Keratinocyte (primary cell): ENCODE results near the gene MAML2. TPM values are rescaled to one million over a fixed set of nuclear protein-coding genes. Genes with fewer than 3 reads are reported as not detected.

ENCODE experiments used
- DNase-seq: peaks from one replicate; pipeline ENCODE4 v3.0.0-alpha.2; 2011; ENCODE audit warnings: low read depth, missing footprints, low spot score
- FAIRE-seq: peaks from 2 replicates; lab custom pipeline; 2011; peaks lifted over from hg19 to GRCh38; lab: Jason Lieb, UNC
- H2AFZ ChIP-seq: 2 replicates; pipeline ENCODE4 v1.6.0; 2012; ENCODE audit warnings: low read length, control low read depth, inconsistent platforms; ENCODE audit not compliant: control insufficient read depth
- H3K27ac ChIP-seq: 2 replicates; pipeline ENCODE4 v1.5.1; 2011; ENCODE audit warnings: low read length; ENCODE audit not compliant: control insufficient read depth, insufficient read depth
- H3K27me3 ChIP-seq: 3 replicates; pipeline ENCODE4 v1.6.0; 2011; ENCODE audit warnings: low read length; ENCODE audit not compliant: control insufficient read depth, insufficient read depth; ENCODE audit errors: extremely low read depth
- H3K36me3 ChIP-seq, 2 experiments: 2 replicates in 1 of 2; 3 replicates in 1 of 2; pipeline ENCODE4 v1.5.1; 2011; ENCODE audit warnings: low read length in 2 of 2, mild to moderate bottlenecking in 1 of 2; ENCODE audit not compliant: control insufficient read depth in 2 of 2, insufficient read depth in 2 of 2; ENCODE audit errors: extremely low read depth in 1 of 2
- H3K4me1 ChIP-seq: 3 replicates; pipeline ENCODE4 v1.5.1; 2011; ENCODE audit warnings: low read length; ENCODE audit not compliant: control insufficient read depth, insufficient read depth; ENCODE audit errors: extremely low read depth
- H3K4me2 ChIP-seq: 3 replicates; pipeline ENCODE4 v1.6.0; 2011; ENCODE audit warnings: low read depth, low read length; ENCODE audit not compliant: control insufficient read depth, insufficient read depth; ENCODE audit errors: extremely low read depth
- H3K4me3 ChIP-seq, 3 experiments: fragments of 200-600 bp in 1 of 3; sonication (generic) in 1 of 3; 2 replicates in 2 of 3; 3 replicates in 1 of 3; pipeline ENCODE4 v1.5.1; 2011 to 2016; ENCODE audit warnings: low read length in 3 of 3, mild to moderate bottlenecking in 3 of 3, control low read depth in 2 of 3, inconsistent platforms in 1 of 3, low read depth in 1 of 3, mixed read lengths in 1 of 3, mixed run types in 1 of 3, moderate library complexity in 1 of 3; ENCODE audit not compliant: control insufficient read depth in 2 of 3, insufficient read depth in 2 of 3; ENCODE audit errors: extremely low read depth in 1 of 3
- H3K79me2 ChIP-seq: 2 replicates; pipeline ENCODE4 v1.6.0; 2012; ENCODE audit warnings: low read length; ENCODE audit not compliant: control insufficient read depth, insufficient read depth
- H3K9ac ChIP-seq: 3 replicates; pipeline ENCODE4 v1.6.0; 2011; ENCODE audit warnings: low read length; ENCODE audit not compliant: control insufficient read depth, insufficient read depth; ENCODE audit errors: extremely low read depth
- H3K9me1 ChIP-seq: 3 replicates; pipeline ENCODE4 v1.6.0; 2011; ENCODE audit warnings: low read length; ENCODE audit not compliant: control insufficient read depth, insufficient read depth; ENCODE audit errors: extremely low read depth
- H3K9me3 ChIP-seq: 2 replicates; pipeline ENCODE4 v1.5.1; 2012; ENCODE audit warnings: low read depth, low read length; ENCODE audit not compliant: control insufficient read depth
- H4K20me1 ChIP-seq: 3 replicates; pipeline ENCODE4 v1.6.0; 2011; ENCODE audit warnings: low read length; ENCODE audit not compliant: control insufficient read depth, insufficient read depth; ENCODE audit errors: extremely low read depth
- CTCF ChIP-seq, 3 experiments: IDR thresholded peaks in 1 of 3; conservative IDR thresholded peaks in 1 of 3; optimal IDR thresholded peaks in 1 of 3; 2 replicates in 2 of 3; 3 replicates in 1 of 3; pipeline versions ENCODE3 to v1.5.1; 2011; ENCODE audit warnings: low read length in 3 of 3, mild to moderate bottlenecking in 3 of 3, moderate library complexity in 2 of 3, control low read depth in 1 of 3, inconsistent platforms in 1 of 3; ENCODE audit not compliant: insufficient read depth in 2 of 3; ENCODE audit errors: extremely low read depth in 1 of 3
- EZH2 ChIP-seq: IDR thresholded peaks from one replicate; pipeline ENCODE4 v1.6.1; 2012; ENCODE audit warnings: inconsistent platforms, mild to moderate bottlenecking, low read length, moderate library complexity
- dilution Hi-C: fragments of 300-500 bp; cut with MboI; formaldehyde crosslinking; loops from one replicate; pipeline ENCODE4 v1.7.0; 2020; ENCODE audit warnings: low sequenced_read_pairs; ENCODE audit not compliant: extremely low pct_ligation_motif_present
- polyA plus RNA-seq, 5 experiments: library from polyadenylated mRNA; depleted of rRNA in 3 of 5; stranded (reverse) in 3 of 5; stranded (forward) in 1 of 5; unstranded in 1 of 5; fragments of >200 nt; gene quantifications; 1 replicate in 1 of 5; 2 replicates in 3 of 5; 3 replicates in 1 of 5; pipeline versions ENCODE4 v1.2.1 to v1.2.3, GENCODE V29; 2011 to 2012; ENCODE audit warnings: missing spikeins in 2 of 5, low read depth in 1 of 5, low replicate concordance in 1 of 5

Gene MAML2
- polyA plus RNA-seq, 1 donor (not counting 4 experiments of a cell fraction or from before 2014, with no cell fraction given): 4.2 TPM

GRCh38 chr11:96061730-96062129, 281.3 kb downstream of the MAML2 start:
- H3K79me2 ChIP-seq: no peaks in the 10 kb centered on the region
- H2AFZ ChIP-seq: no peak overlapping the region
- no peak overlapping the region for H3K4me3 ChIP-seq
- no peak overlapping the region for H3K4me2 ChIP-seq
- H3K9me1 ChIP-seq: no peaks in the 10 kb centered on the region
- H3K9ac ChIP-seq: no peak overlapping the region
- H3K4me1 ChIP-seq: peaks cover 5% of the 10 kb centered on the region
- dilution Hi-C loops: no loop called here
- FAIRE-seq (no peak), DNase-seq (no peak)
- H4K20me1 ChIP-seq: no peaks in the 10 kb centered on the region
- H3K36me3 ChIP-seq: no peaks in the 10 kb centered on the region
- H3K27me3 ChIP-seq: no peaks in the 10 kb centered on the region
- H3K9me3 ChIP-seq: no peaks in the 10 kb centered on the region
- no peak overlapping the region for H3K27ac ChIP-seq
- TF ChIP-seq EZH2 (no peak), CTCF (optimal IDR thresholded peaks at IDR 0.05 in 1 of 3, IDR thresholded peaks at IDR 0.05 in 1 of 3, conservative IDR thresholded peaks at IDR 0.05 in 1 of 3; ENCODE audit: extremely low read depth in 1 of 3, insufficient read depth in 2 of 3, low read length in 3 of 3) (no peak)

GRCh38 chr11:96061069-96061468, 281.9 kb downstream of the MAML2 start:
- Histone ChIP-seq H4K20me1 (no peaks in the 10 kb centered on the region), H3K27me3 (no peaks in the 10 kb centered on the region), H3K4me2 (no peak overlapping the region), H3K9me3 (no peaks in the 10 kb centered on the region), H3K4me1 (peaks cover 6% of the 10 kb centered on the region), H3K4me3 (no peak overlapping the region), H3K36me3 (no peaks in the 10 kb centered on the region), H3K9me1 (no peaks in the 10 kb centered on the region), H3K9ac (no peak overlapping the region), H3K79me2 (no peaks in the 10 kb centered on the region), H2AFZ (no peak overlapping the region), H3K27ac (no peak overlapping the region)
- DNase-seq (no peak), FAIRE-seq (no peak)
- TF ChIP-seq CTCF (optimal IDR thresholded peaks at IDR 0.05 in 1 of 3, IDR thresholded peaks at IDR 0.05 in 1 of 3, conservative IDR thresholded peaks at IDR 0.05 in 1 of 3; ENCODE audit: extremely low read depth in 1 of 3, insufficient read depth in 2 of 3, low read length in 3 of 3): no peak
- TF ChIP-seq EZH2: no peak
- dilution Hi-C loops: no loop called here
